K562 (cell line): ENCODE results near the gene SIRPG. TPM values are rescaled to one million over a fixed set of nuclear protein-coding genes. Genes with fewer than 3 reads are reported as not detected.
"Not testable (repeated sequence)": the region's sequence is repeated elsewhere in the genome, so short reads cannot be mapped to it uniquely, and the experiment has no call there.

Source experiments
- ATAC-seq: fragments of 200-7000 bp; cut with Tn5 transposase; 3 replicates; pipeline ENCODE4 v1.9.1; 2020; ENCODE audit warnings: moderate library complexity
- BruUV-seq: library from RNA; stranded (reverse); fragments of 400-500 nt; replicated peaks from 2 replicates; lab custom pipeline; 2021; lab: Mats Ljungman, UMichigan
- CTCF ChIA-PET: fragments of 300-600 bp; formaldehyde crosslinking; extraction: SDS; loops from one replicate; lab custom pipeline; 2021; ENCODE audit warnings: low intra/inter-chr PET ratio; lab: Yijun Ruan, JAX
- POLR2A ChIA-PET: fragments of 300-600, 350-650 bp; sonication (Branson Sonifier 250); formaldehyde crosslinking; extraction: SDS; loops from one replicate; lab custom pipeline; 2021; ENCODE audit warnings: antibody characterized with exemption, inconsistent platforms; lab: Yijun Ruan, JAX
- DNase-seq, 4 experiments: peaks; one replicate each; pipeline versions ENCODE4 v3.0.0 to v3.0.0-alpha.2; 2011 to 2018; ENCODE audit warnings: low spot score in 3 of 4, mixed read lengths in 3 of 4; ENCODE audit errors: extremely low read depth in 1 of 4
- FAIRE-seq: peaks from 2 replicates; lab custom pipeline; 2011; peaks lifted over from hg19 to GRCh38; lab: Jason Lieb, UNC
- H2AFZ ChIP-seq: 2 replicates; pipeline ENCODE4 v1.6.0; 2011; ENCODE audit warnings: low read depth, low read length, control low read depth, inconsistent platforms
- H3K27ac ChIP-seq: fragments of 200-600 bp; 3 replicates; pipeline ENCODE4 v1.8.0; 2011; ENCODE audit warnings: low read depth, mild to moderate bottlenecking, control low read depth, inconsistent platforms, low read length, moderate library complexity, mixed read lengths; ENCODE audit errors: extremely low read depth
- H3K27me3 ChIP-seq, 2 experiments: fragments of 300-600 bp in 1 of 2; 2 replicates in 1 of 2; 3 replicates in 1 of 2; pipeline versions ENCODE4 v1.6.0 to v1.8.0; 2011; ENCODE audit warnings: inconsistent platforms in 2 of 2, low read length in 2 of 2, mild to moderate bottlenecking in 1 of 2, mixed read lengths in 1 of 2, moderate library complexity in 1 of 2; ENCODE audit not compliant: control insufficient read depth in 2 of 2, insufficient read depth in 2 of 2
- H3K36me3 ChIP-seq: fragments of 300-600 bp; 3 replicates; pipeline ENCODE4 v1.8.0; 2011; ENCODE audit warnings: mild to moderate bottlenecking, low read length, inconsistent platforms; ENCODE audit not compliant: control insufficient read depth, insufficient read depth
- H3K4me1 ChIP-seq, 2 experiments: fragments of 200-600 bp in 1 of 2; replicated peaks in 1 of 2; 2 replicates in 1 of 2; 3 replicates in 1 of 2; pipeline versions ENCODE4 v1.5.1 to v1.8.0; 2011; ENCODE audit warnings: inconsistent platforms in 2 of 2, low read length in 2 of 2, mild to moderate bottlenecking in 1 of 2, mixed read lengths in 1 of 2, moderate library complexity in 1 of 2; ENCODE audit not compliant: control insufficient read depth in 2 of 2, insufficient read depth in 2 of 2
- H3K4me2 ChIP-seq: 2 replicates; pipeline ENCODE4 v1.6.1; 2011; ENCODE audit warnings: low read length, control low read depth, inconsistent platforms, mixed read lengths; ENCODE audit not compliant: insufficient read depth
- H3K4me3 ChIP-seq: fragments of 200-600 bp; sonication (generic), shearing (Covaris generic); 2 replicates; pipeline ENCODE4 v1.5.1; 2016; ENCODE audit warnings: control low read depth, inconsistent platforms
- H3K79me2 ChIP-seq: fragments of 200-600 bp; 3 replicates; pipeline ENCODE4 v1.8.0; 2011; ENCODE audit warnings: low read length, inconsistent platforms; ENCODE audit not compliant: control insufficient read depth, insufficient read depth
- H3K9ac ChIP-seq, 2 experiments: 2 replicates each; pipeline versions ENCODE4 v1.6.0 to v1.6.1; 2011; ENCODE audit warnings: low read depth in 2 of 2, low read length in 2 of 2, control low read depth in 1 of 2, inconsistent platforms in 1 of 2, mild to moderate bottlenecking in 1 of 2, mixed read lengths in 1 of 2; ENCODE audit not compliant: insufficient read depth in 1 of 2
- H3K9me1 ChIP-seq: one replicate; pipeline ENCODE4 v1.6.0; 2011; ENCODE audit warnings: inconsistent platforms, mild to moderate bottlenecking, low read length, moderate library complexity; ENCODE audit not compliant: control insufficient read depth, insufficient read depth
- H3K9me3 ChIP-seq: replicated peaks from 2 replicates; pipeline ENCODE4 v1.5.1; 2011; ENCODE audit warnings: low read depth, low read length, inconsistent platforms; ENCODE audit not compliant: control insufficient read depth, insufficient read depth
- H4K20me1 ChIP-seq: replicated peaks from 2 replicates; pipeline ENCODE4 v1.6.1; 2011; ENCODE audit warnings: low read length, inconsistent platforms, mixed read lengths; ENCODE audit not compliant: control insufficient read depth, insufficient read depth
- KHSRP ChIP-seq: fragments of 450-650 bp; IDR thresholded peaks from 2 replicates; pipeline ENCODE4 v1.6.1; 2017
- WGBS: fragments of 100-300 bp; shearing (Covaris generic); methylation state at CpG from one replicate; pipeline ENCODE4 v1.1.6; 2016; ENCODE audit warnings: low coverage, mixed read lengths; ENCODE audit not compliant: insufficient coverage; ENCODE audit errors: missing lambda C conversion rate; 5-methylcytosine and 5-hydroxymethylcytosine counted together
- in situ Hi-C: fragments of 300-500 bp; cut with MboI; formaldehyde crosslinking; loops from 4 replicates; pipeline ENCODE4 v1.15.0; 2018; ENCODE audit warnings: inconsistent platforms, mixed read lengths
- intact Hi-C: fragments of 100-400 bp; cut with micrococcal nuclease; formaldehyde crosslinking; loops from 2 replicates; pipeline ENCODE4 v1.14.2; 2022
- polyA plus RNA-seq, 8 experiments: library from polyadenylated mRNA; depleted of rRNA in 4 of 8; stranded (reverse) in 5 of 8; unstranded in 3 of 8; fragments of >200 nt; fragmentation: Nextera tagmentation in 2 of 8; fragmentation: Illumina TruSeq in 1 of 8; extraction: Ambion mirVana in 2 of 8; extraction: Trizol in 1 of 8; gene quantifications; 2 replicates each; pipeline versions ENCODE4 v1.2.1 to v1.2.3, GENCODE V29; 2011 to 2014; ENCODE audit warnings: inconsistent platforms in 1 of 8, missing spikeins in 1 of 8
- total RNA-seq, 7 experiments: library from RNA; depleted of rRNA in 6 of 7; stranded (reverse); fragments of >200 nt in 6 of 7; fragmentation: Illumina TruSeq in 2 of 7; extraction: Trizol in 2 of 7; gene quantifications; 2 replicates each; pipeline versions ENCODE4 v1.2.1 to v1.2.3, GENCODE V29; 2011 to 2021; ENCODE audit warnings: low replicate concordance in 1 of 7

SIRPG gene
- total and polyA plus RNA-seq, 9 of the 15 experiments (the other 6 are each of a cell fraction or from before 2014, with no cell fraction given), result not detected

GRCh38 chr20:1706887-1707286 lies 49.3 kb upstream of the SIRPG start:
- DNase-seq, POLR2A ChIA-PET, H3K27ac ChIP-seq, H4K20me1 ChIP-seq, intact Hi-C loops, H3K9ac ChIP-seq, in situ Hi-C loops, H3K4me2 ChIP-seq, H2AFZ ChIP-seq, H3K9me3 ChIP-seq, CTCF ChIA-PET, H3K4me1 ChIP-seq, H3K4me3 ChIP-seq, H3K36me3 ChIP-seq, H3K27me3 ChIP-seq, BruUV-seq, H3K9me1 ChIP-seq, H3K79me2 ChIP-seq, ATAC-seq, FAIRE-seq: not testable (repeated sequence)
- 6% methylated on average over 12 of the region's 13 CpGs for WGBS

- 0% methylated on average over 1 of the region's 1 CpG for whole genome bisulfite sequencing
- FAIRE-seq, result no peak
- H3K4me2 ChIP-seq, result no peak overlapping the region
- no peak for TF ChIP-seq KHSRP
- H3K27ac ChIP-seq, result no peak overlapping the region
- intact Hi-C loops (no loop called here), in situ Hi-C loops (no loop called here)
- no peaks in the 10 kb centered on the region for H3K36me3 ChIP-seq
- no peak overlapping the region for H2AFZ ChIP-seq
- H3K9me3 ChIP-seq, result no peaks in the 10 kb centered on the region
- POLR2A ChIA-PET, result no interaction called here
- DNase-seq, result no peak
- H4K20me1 ChIP-seq, result no peaks in the 10 kb centered on the region
- no peak overlapping the region for H3K4me3 ChIP-seq
- no peaks in the 10 kb centered on the region for H3K9me1 ChIP-seq
- no TSS peak for BruUV-seq
- H3K4me1 ChIP-seq, result peaks cover 0 to 9% of the 10 kb centered on the region in 2 experiments; a peak in 3 of 5 replicates
- H3K9ac ChIP-seq, result no peak overlapping the region
- CTCF ChIA-PET, result no interaction called here
- ATAC-seq, result no peak
- peaks cover 0 to under 1% of the 10 kb centered on the region in 2 experiments; a peak in 1 of 5 replicates for H3K27me3 ChIP-seq
- H3K79me2 ChIP-seq, result no peaks in the 10 kb centered on the region
Measured at GRCh38 chr20:1706079-1706478, 48.5 kb upstream of the SIRPG start.
